ENCODE results near the gene PRKCI.

PRKCI gene

DNA sequence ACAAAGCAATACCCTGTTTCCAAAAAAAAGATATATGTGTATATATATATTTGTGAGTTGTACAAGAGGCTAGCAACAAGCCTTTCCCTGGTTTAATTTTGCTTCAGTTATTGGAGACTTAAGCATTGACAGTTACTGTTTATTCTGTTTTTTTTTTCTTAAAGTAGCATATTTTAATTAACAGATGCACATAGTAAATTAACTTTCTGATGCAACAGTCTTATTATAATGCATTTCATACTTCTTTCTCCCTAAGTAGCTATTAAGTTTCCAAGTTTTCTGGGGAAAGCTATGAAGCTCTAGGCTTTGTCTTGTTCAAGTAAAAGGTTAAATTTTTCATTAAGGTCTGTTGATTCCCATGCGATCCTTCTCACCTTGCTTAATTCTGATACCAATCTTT lies 17.9 kb downstream of the PRKCI start:
- DNase-seq (ENCODE audit: low read depth): no peak
- no peak overlapping the region for H3K4me3 ChIP-seq (ENCODE audit: control insufficient read depth, low read depth, low read length)
- TF ChIP-seq, protein P1, sequence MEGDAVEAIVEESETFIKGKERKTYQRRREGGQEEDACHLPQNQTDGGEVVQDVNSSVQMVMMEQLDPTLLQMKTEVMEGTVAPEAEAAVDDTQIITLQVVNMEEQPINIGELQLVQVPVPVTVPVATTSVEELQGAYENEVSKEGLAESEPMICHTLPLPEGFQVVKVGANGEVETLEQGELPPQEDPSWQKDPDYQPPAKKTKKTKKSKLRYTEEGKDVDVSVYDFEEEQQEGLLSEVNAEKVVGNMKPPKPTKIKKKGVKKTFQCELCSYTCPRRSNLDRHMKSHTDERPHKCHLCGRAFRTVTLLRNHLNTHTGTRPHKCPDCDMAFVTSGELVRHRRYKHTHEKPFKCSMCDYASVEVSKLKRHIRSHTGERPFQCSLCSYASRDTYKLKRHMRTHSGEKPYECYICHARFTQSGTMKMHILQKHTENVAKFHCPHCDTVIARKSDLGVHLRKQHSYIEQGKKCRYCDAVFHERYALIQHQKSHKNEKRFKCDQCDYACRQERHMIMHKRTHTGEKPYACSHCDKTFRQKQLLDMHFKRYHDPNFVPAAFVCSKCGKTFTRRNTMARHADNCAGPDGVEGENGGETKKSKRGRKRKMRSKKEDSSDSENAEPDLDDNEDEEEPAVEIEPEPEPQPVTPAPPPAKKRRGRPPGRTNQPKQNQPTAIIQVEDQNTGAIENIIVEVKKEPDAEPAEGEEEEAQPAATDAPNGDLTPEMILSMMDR (conservative IDR thresholded peaks at IDR 0.05; ENCODE audit: control insufficient read depth, insufficient read depth, low read depth, low read length): no peak

DNA sequence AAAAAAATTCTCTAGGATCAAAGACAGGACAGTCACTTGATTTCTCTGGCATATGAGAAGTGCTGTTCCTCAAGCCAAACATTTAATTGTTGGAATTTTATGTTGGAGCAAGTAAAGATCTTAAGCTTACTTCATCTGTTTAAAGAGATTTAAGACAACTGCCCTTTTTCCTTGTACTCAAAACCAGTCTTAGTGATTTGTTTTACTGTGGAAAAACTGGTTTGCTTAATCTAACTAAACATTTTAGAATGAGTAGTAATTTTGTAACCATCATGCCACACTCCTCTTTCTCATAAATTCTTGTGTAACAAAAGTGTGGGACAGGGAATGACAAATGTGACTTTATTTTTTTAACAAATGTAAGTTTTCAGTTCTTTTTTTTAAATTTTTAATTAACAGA lies 18.4 kb downstream of the PRKCI start:
- no peak overlapping the region for H3K4me3 ChIP-seq (ENCODE audit: control insufficient read depth, low read depth, low read length)
- DNase-seq (ENCODE audit: low read depth): no peak
- TF ChIP-seq, protein P1 (conservative IDR thresholded peaks at IDR 0.05; ENCODE audit: control insufficient read depth, insufficient read depth, low read depth, low read length): no peak

DNA sequence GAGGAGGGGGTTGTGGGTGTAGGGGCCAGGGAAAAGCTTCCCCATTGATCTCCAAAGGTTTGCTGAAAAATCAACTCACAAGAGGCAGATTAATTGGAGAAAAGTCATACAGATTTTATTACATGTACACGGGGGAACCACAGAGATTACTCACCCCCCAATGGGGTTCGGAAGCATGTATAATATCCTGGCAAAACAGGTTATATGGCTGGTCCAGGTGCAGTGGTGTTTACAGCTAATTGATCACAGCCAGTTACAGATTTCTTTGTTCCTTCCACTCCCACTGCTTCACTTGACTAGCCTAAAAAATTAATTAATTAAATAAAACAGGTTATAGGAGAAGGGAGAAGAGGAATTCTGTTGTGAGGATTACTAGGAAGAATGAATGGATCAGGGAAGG lies 22.4 kb downstream of the PRKCI start:
- DNase-seq (ENCODE audit: low read depth): no peak
- no peak overlapping the region for H3K4me3 ChIP-seq (ENCODE audit: control insufficient read depth, low read depth, low read length)
- TF ChIP-seq, protein P1 (conservative IDR thresholded peaks at IDR 0.05; ENCODE audit: control insufficient read depth, insufficient read depth, low read depth, low read length): no peak

DNA sequence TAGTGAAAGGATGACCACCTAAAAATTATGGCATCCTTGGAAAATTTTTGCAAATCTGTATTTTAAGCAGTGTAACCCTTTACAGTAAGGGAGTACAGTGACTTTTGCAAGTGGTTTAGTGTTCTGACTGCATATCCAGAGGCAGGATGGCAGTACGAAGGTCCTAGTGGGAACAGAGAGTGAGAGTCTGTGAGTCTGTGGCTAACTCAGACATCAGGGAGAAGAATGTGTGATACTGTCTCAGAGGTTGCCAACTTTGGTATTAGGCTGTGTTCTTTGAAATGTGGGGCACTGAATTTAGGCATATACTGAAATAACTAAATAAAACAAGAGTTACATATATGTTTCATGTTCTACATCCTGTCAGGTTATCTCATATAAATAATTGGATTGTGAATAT lies 25.7 kb downstream of the PRKCI start:
- no peak for DNase-seq (ENCODE audit: low read depth)
- TF ChIP-seq, protein P1 (conservative IDR thresholded peaks at IDR 0.05; ENCODE audit: control insufficient read depth, insufficient read depth, low read depth, low read length): no peak
- H3K4me3 ChIP-seq (ENCODE audit: control insufficient read depth, low read depth, low read length): no peak overlapping the region

DNA sequence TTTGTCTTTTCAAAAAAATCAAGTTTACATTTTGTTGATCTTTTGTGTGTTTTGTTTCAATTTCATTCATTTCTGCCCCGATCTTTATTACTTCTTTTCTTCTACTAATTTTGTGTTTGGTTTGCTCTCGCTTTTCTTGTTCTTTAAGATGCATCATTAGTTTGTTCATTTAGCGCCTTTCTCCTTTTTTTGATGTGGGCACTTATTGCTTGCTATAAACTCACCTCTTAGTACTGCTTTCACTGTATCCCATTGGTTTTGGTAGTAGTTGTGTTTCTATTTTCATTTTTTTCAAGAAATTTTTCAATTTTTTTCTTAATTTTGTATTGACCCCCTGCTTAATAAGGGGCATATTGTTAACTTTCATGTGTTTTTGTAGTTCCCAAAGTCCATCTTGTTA lies 34.4 kb downstream of the PRKCI start:
- no peak for DNase-seq (ENCODE audit: low read depth)
- TF ChIP-seq, protein P1 (conservative IDR thresholded peaks at IDR 0.05; ENCODE audit: control insufficient read depth, insufficient read depth, low read depth, low read length): no peak

DNA sequence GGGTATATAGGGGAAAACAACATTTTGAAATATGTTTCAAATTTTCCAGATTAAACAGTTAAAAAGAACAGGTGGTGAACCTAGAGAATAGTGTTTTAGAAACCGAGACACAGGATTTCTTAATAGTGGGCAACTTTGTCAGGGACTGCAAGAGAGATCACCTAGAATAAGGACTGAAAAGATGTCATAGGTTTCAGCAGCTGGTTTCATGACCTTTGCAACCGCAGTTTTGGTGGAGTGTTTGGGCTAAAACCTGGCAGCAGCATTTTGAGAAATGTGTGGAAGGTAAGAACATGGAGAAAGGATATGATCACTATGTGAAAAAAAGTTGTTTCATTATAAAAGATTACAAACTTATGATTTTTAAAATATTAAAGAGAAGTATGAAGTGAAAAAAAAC lies 34.9 kb downstream of the PRKCI start:
- DNase-seq (ENCODE audit: low read depth): no peak
- no peak overlapping the region for H3K4me3 ChIP-seq (ENCODE audit: control insufficient read depth, low read depth, low read length)
- TF ChIP-seq, protein P1 (conservative IDR thresholded peaks at IDR 0.05; ENCODE audit: control insufficient read depth, insufficient read depth, low read depth, low read length): no peak

More for the DNA sequence above, 34.4 kb downstream of the PRKCI start:
- H3K4me3 ChIP-seq (ENCODE audit: control insufficient read depth, low read depth, low read length): no peak overlapping the region

DNA sequence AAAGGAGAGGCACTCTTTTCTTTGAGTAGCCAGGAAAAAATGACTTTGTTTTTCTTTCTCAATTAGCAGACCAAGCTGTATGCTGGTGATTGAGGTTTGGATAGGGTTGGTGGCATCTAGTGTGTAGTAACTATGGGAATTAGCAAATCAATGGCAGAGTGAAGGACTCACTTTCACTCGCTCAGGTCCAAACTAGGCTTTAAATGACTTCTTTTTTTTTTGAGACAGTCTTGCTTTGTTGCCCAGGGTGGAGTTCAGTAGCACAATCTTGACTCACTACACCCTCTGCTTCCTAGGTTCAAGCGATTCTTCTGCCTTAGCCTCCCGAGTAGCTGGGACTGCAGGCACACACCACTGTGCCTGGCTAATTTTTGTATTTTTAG lies 35.9 kb downstream of the PRKCI start:
- DNase-seq (ENCODE audit: low read depth): no peak
- TF ChIP-seq, protein P1 (conservative IDR thresholded peaks at IDR 0.05; ENCODE audit: control insufficient read depth, insufficient read depth, low read depth, low read length): no peak
- no peak overlapping the region for H3K4me3 ChIP-seq (ENCODE audit: control insufficient read depth, low read depth, low read length)
